Measurements from ENCODE around the gene SMIM43.

GRCh38 chr4:121739575-121739974 is 25.4 kb downstream of the SMIM43 start:
- TF ChIP-seq CTCF (conservative IDR thresholded peaks at IDR 0.05; ENCODE audit: low read depth, low read length): no peak
- TF ChIP-seq EZH2 (IDR thresholded peaks at IDR 0.05; ENCODE audit: low read length, unreplicated experiment): no peak
- TF ChIP-seq EZH2phosphoT487 (IDR thresholded peaks at IDR 0.05; ENCODE audit: borderline replicate concordance, low read length): no peak

All from PC-3 (cell line).